RPMI8226 (cell line): ENCODE measurements around the gene HECTD2.
"Not testable (repeated sequence)": the region's sequence is repeated elsewhere in the genome, so short reads cannot be mapped to it uniquely, and the experiment has no call there.

Source experiments
- DNase-seq: peaks from one replicate; pipeline ENCODE4 v3.0.0-alpha.2; 2015

Gene HECTD2

DNA sequence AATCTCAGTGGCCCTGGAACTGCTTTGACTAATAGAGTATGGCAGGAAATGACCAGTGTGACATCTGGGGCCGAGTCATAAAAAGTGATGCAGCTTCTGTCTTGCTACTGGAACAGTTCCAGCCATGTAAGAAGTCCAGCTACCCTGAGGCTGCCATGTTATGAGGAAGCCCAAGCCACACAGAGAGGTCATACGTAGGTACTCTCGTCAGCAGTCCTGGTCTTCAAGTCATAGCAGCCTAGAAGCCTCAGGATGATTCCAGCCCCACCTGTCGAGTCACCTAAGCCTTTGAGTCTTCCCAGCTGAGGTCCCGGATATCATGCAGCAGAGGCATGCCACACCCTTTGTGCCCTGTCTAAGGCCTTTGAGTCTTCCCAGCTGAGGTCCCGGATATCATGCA, 130.6 kb downstream of the HECTD2 start:
- DNase-seq: peak; percentile 91

GRCh38 chr10:91541481-91541880, 131.3 kb downstream of the HECTD2 start:
- DNase-seq: peak; percentile 85

DNA sequence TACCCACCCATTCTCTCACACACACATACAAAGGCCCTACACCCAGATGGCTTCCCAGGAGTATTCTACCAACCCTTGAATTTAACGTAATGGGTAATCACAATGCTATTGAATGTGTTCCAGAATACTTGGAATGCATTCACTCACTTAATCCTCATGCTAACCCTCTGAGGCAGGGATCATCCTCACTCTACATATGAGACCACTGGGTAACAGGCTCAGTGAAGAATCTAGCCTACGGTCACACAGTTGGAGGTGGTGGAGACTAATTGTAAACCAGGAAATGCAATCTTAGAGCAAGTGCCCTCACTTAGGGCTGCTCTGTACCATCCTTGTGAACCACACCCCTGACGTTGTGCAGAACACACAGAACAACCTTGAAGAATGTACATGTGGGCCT, 135.2 kb downstream of the HECTD2 start:
- no peak for DNase-seq

- no peak for DNase-seq
These were observed 135.7 kb downstream of the HECTD2 start for GRCh38 chr10:91545838-91546237.

DNA sequence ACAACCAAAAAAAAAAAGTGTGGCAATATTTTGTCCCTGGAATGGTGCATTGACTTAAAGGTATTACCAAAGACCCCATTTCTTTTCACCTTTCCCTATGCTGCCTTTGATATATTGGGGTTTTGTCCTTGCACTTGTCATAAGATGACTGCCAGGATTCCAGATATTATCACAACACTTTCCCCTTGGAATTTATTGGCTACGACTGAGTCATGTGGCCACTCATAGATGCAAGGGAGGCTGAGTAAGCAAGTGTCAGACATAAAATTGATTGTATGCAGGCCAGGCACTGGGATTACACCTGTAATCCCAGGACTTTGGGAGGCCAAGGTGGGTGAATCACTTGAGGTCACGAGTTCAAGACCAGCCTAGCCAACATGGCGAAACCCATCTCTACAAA, 139.1 kb downstream of the HECTD2 start:
- DNase-seq: no peak

DNA sequence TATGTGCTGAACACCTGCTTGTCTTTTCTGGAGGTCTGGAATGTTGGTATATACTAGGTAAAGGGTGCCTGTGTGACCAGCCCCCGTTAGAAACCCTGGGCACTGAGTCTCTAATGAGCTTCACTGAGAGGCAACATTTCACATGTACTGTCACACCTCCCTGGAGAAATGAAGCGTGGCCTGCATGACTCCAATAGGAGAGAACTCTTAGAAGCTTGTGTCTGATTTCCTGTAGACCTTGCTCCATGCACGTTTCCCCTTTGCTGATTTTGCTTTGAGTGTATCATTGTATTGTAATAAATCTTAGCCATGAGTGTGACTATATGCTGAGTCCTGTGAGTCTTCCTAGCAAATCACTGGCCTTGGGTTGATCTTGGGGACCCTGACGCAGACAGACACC, 139.9 kb downstream of the HECTD2 start:
- DNase-seq: no peak

DNA sequence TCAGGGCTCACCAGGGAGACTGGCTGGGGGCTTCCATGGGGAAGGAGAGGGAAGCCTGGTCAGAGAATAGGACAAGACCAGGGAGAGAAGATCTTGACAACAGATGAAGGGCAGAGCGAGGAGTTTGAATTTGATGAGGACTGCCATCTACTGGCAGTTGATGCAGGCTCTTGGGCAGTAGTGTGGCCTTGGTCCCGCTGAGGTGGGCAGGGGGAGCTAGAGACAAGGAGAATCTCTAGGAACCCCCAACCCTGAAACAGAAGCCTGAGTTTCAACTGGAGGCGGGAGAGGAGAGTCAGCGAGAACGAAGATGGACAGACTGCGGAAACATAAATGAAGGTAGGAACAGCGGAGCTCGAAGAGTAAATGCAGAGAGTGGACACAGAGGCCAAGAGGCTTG, 141.7 kb downstream of the HECTD2 start:
- peak; percentile 56 for DNase-seq

DNA sequence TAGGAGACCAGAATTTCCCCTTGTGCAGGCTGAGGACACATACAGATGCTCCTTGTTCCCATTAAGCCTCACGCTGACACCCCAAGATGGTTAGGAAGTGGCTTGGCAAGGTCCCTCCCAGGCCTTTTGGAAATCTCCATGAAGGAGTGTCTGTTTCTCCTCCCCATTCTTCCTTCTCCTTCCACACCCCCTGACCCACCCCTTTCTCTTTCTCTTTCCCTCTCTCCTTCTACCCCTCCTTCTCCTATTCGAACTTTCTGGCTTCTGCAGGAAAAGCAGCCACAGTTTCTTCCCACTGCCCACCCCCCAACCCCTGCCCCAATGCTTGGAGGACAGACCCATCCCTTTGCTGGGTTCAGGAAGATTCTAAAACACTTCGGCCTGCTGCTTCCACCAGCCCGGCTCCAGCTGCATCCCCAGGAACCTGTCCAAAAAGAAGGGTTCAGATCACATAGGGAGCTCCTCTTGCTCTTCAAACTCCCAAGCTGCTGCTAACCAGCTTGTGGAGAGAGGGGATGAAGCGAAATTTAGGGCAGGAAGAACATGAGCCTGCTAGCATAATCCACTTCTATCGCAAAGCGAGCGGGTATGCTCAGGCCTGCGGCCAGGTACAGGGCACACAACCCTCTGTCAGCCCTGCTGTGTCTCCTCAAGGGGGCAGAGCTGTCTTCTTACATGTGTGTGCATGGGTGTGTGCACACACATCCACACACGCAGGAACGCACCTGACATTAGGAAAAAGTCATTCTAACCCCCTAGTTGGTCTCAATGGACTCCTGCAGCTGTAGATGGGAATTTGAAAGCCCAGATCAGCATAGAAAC, 142.3 kb downstream of the HECTD2 start:
- peak; percentile 14 for DNase-seq

DNA sequence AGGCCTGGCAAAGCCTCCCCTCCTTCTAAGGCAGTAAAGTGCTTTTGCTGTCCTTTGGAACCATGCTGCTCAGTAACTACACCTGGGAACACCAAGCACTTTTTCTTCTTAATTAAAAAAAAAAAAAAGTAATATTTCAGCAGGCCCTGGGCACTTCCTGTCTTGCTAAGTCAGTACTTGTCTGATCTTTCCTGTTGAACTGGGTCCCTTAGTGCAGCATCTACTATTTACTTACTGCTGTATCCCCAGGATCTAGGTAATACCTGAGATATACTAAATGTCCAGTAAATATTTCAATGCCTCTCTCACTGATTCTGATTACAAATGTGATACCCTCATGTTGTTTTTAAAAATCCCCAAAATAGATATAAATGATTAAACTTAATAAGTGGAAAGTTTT, 145.3 kb downstream of the HECTD2 start:
- DNase-seq: no peak

DNA sequence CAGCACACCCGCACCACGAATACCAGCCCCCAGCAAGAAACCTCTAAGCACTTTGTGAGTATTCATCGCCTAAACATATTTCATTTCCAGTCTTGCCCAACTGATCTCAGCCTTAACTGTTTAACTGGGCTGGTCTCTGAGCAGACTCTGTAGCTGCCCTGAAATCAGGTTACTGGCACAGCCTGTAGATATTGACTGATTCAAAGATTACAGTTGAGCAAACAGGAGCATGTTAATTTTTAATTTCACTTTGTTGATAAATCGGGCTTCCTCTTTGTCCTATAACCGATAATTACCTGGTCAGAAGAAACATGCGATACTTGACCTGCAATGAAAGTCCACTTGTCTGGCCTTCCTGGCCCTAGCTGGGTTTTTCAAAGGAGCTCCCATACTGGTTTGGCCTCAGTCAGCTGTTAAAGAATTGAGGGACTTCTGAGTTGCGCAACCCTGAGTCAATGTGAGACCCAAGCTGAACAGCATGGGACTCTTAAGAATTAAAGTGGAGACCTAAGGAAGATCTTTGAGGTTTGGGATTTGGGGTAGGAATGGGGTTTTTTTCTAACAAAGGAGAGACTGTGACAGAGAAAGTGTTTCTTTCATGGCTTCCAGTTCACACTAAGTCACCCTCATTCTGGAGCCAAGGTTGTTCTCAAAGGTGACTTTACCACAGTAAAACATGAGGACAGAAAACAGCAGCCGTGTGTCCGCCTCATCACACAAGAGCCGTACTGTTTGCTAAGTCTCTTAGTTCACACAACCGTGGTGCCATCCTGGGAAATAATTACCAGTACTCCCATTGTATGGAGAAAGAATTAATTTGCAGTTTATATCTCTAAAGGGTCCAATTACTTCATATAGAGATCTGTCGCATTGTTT, 146.8 kb downstream of the HECTD2 start:
- peak; percentile 32 for DNase-seq

- DNase-seq: peak; percentile 64
These were observed 147.5 kb downstream of the HECTD2 start for GRCh38 chr10:91557651-91558111.

DNA sequence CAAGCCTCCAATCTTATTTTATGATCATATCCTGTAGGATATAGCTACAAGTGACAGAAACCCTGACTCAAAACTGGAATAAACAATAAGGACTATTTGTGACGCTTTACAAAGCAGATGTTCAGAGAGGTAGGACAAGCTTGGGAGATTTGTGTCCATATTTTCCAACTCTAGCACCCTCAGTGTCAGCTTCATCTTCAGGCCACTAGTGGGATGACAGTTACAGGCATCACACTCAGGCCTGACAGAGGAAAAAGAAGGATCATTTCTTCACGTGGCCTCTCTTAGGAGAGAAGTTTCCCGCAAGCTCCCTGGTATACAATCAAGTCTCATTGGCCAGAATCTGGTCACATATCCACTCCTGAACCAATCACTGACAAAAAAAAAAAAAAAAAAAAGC, 148.3 kb downstream of the HECTD2 start:
- DNase-seq: no peak

DNA sequence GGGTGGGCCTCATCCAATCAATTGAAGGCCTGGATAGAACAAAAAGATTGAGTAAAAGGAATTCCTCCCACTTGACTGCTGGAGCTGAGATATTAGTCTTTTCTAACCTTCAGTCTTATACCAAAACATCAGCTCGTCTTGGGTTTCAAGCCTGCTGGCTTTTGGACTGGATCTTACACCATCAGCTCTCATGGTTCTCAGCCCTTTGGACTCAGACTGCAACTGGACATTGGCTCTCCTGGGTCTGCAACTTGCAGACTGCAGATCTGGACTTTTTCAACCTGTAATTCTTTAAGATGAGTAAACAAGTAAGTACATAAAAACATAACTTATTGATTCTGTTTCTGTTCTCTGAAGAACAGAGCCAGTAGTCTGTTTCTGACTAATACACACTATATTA, 149.0 kb downstream of the HECTD2 start:
- DNase-seq: no peak

DNA sequence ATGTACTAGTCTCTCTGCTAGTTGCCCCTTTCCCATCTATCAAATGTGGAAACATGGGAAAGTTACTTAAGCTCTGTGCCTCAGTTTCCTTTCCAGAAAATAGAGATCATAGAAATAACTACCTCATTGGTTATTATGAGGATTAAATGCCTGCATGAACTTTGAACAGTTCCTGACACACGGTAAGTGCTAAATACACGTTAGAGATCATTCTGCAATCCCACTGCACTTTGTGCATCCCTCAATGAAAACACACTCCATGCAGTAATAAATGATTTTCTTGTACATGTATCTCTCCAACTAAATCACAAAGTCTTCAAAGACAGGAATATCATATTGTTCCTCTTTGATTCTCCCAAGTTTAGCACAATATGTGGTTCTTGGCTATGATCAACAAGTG, 149.6 kb downstream of the HECTD2 start:
- no peak for DNase-seq

- DNase-seq: not testable (repeated sequence)
These were observed 150.7 kb downstream of the HECTD2 start for GRCh38 chr10:91560827-91561226.

GRCh38 chr10:91562839-91563581, 152.9 kb downstream of the HECTD2 start:
- peak; percentile 49 for DNase-seq

DNA sequence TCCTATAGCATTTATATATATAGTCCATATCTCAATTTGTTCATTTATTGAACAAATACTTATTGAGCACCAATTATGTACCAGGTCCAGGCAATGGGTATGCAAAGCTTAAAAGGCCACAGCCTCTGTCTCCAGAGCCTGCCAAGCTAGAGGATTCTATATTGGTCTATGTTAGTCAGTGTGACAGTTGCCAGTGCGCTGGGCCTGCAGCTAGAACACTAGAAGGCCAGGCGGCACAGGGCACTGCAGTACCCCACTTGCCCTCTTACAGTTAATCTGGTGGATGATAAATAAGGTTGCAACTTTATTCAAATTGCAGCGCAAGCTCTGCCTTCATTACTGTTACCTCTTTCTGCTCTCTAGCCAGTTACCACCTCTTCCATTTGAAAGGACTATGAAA, 153.9 kb downstream of the HECTD2 start:
- no peak for DNase-seq
